ENCODE data around the gene NPHP4. TPM values are rescaled to one million over a fixed set of nuclear protein-coding genes. Genes with fewer than 3 reads are reported as not detected.

Gene NPHP4
- total and polyA plus RNA-seq, 9 of the 15 experiments (the other 6 are each of a cell fraction or from before 2014, with no cell fraction given) = 0.52 to 26.2 (median 6.7) TPM

GRCh38 chr1:5948681-5949005 lies 43.6 kb downstream of the NPHP4 start:
- no peaks in the 10 kb centered on the region for H3K27me3 ChIP-seq (ENCODE audit: control insufficient read depth in 2 of 2, insufficient read depth in 2 of 2, low read length in 2 of 2)

More at GRCh38 chr1:5948681-5949005, 43.6 kb downstream of the NPHP4 start:
- Histone ChIP-seq H3K27ac (ENCODE audit: extremely low read depth, low read depth, low read length) (no peak overlapping the region), H3K4me3 (no peak overlapping the region), H2AFZ (ENCODE audit: low read depth, low read length) (no peak overlapping the region), H4K20me1 (replicated peaks; ENCODE audit: control insufficient read depth, insufficient read depth, low read length) (no peaks in the 10 kb centered on the region), H3K4me2 (ENCODE audit: insufficient read depth, low read length) (no peak overlapping the region), H3K79me2 (ENCODE audit: control insufficient read depth, insufficient read depth, low read length) (no peaks in the 10 kb centered on the region), H3K4me1 (replicated peaks in 1 of 2; ENCODE audit: control insufficient read depth in 2 of 2, insufficient read depth in 2 of 2, low read length in 2 of 2) (peaks cover 7 to 15% of the 10 kb centered on the region in 2 experiments; a peak in 4 of 5 replicates), H3K9me1 (ENCODE audit: control insufficient read depth, insufficient read depth, low read length) (peaks cover 6% of the 10 kb centered on the region), H3K9me3 (replicated peaks; ENCODE audit: control insufficient read depth, insufficient read depth, low read depth, low read length) (no peaks in the 10 kb centered on the region), H3K9ac (ENCODE audit: insufficient read depth in 1 of 2, low read depth in 2 of 2, low read length in 2 of 2) (no peak overlapping the region), H3K36me3 (ENCODE audit: control insufficient read depth, insufficient read depth, low read length) (peaks cover 38% of the 10 kb centered on the region; the same call in 2 of the 3 replicates)
- no TSS peak for BruUV-seq (replicated peaks)
- ChIA-PET POLR2A (interaction anchor here (0.7 kb wide), 1 partner anchor 9 kb away, joined by 3 read pairs; no protein-coding TSS in a partner anchor), CTCF (ENCODE audit: low intra/inter-chr PET ratio) (no interaction called here)
- no peak for DNase-seq (ENCODE audit: extremely low read depth in 1 of 4, low spot score in 3 of 4)
- 62% methylated on average over 4 of the region's 4 CpGs for WGBS (ENCODE audit: insufficient coverage, low coverage, missing lambda C conversion rate)
- peak; percentile 35 for FAIRE-seq
- in situ Hi-C loops (cut with MboI) (no loop called here), intact Hi-C loops (cut with micrococcal nuclease) (no loop called here)
- no peak for TF ChIP-seq MAZ (CRISPR knock-in tag; conservative IDR thresholded peaks at IDR 0.05 in 1 of 2, IDR thresholded peaks at IDR 0.05 in 1 of 2)
- TF ChIP-seq ZNF79 (CRISPR knock-in tag; IDR thresholded peaks at IDR 0.05; ENCODE audit: low read depth) = no peak
- TF ChIP-seq PREB (CRISPR knock-in tag; IDR thresholded peaks at IDR 0.05) = no peak
- no peak for TF ChIP-seq ZNF316 (IDR thresholded peaks at IDR 0.05)
- no peak for TF ChIP-seq NFATC3 (IDR thresholded peaks at IDR 0.05)
- TF ChIP-seq ZNF134 (CRISPR knock-in tag; conservative IDR thresholded peaks at IDR 0.05) = no peak
- no peak for TF ChIP-seq PHF20 (IDR thresholded peaks at IDR 0.05; ENCODE audit: partially characterized antibody)
- no peak for TF ChIP-seq MAFK (IDR thresholded peaks at IDR 0.05; ENCODE audit: low read length)
- no peak for TF ChIP-seq ATF1 (CRISPR knock-in tag; IDR thresholded peaks at IDR 0.05)
- no peak for TF ChIP-seq ATF1 (tag; IDR thresholded peaks at IDR 0.05)
- TF ChIP-seq, protein P1, sequence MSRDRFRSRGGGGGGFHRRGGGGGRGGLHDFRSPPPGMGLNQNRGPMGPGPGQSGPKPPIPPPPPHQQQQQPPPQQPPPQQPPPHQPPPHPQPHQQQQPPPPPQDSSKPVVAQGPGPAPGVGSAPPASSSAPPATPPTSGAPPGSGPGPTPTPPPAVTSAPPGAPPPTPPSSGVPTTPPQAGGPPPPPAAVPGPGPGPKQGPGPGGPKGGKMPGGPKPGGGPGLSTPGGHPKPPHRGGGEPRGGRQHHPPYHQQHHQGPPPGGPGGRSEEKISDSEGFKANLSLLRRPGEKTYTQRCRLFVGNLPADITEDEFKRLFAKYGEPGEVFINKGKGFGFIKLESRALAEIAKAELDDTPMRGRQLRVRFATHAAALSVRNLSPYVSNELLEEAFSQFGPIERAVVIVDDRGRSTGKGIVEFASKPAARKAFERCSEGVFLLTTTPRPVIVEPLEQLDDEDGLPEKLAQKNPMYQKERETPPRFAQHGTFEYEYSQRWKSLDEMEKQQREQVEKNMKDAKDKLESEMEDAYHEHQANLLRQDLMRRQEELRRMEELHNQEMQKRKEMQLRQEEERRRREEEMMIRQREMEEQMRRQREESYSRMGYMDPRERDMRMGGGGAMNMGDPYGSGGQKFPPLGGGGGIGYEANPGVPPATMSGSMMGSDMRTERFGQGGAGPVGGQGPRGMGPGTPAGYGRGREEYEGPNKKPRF (IDR thresholded peaks at IDR 0.05; ENCODE audit: low read depth, low read length) = no peak
- no peak for TF ChIP-seq USF1 (CRISPR knock-in tag; IDR thresholded peaks at IDR 0.05)
- ATAC-seq = no peak
